Measurements from ENCODE around the gene KRT79. TPM values are rescaled to one million over a fixed set of nuclear protein-coding genes. Genes with fewer than 3 reads are reported as not detected.

Gene KRT79
- total and polyA plus RNA-seq, 2 donors (not counting 1 experiment from before 2014, with no cell fraction given) = not detected

DNA sequence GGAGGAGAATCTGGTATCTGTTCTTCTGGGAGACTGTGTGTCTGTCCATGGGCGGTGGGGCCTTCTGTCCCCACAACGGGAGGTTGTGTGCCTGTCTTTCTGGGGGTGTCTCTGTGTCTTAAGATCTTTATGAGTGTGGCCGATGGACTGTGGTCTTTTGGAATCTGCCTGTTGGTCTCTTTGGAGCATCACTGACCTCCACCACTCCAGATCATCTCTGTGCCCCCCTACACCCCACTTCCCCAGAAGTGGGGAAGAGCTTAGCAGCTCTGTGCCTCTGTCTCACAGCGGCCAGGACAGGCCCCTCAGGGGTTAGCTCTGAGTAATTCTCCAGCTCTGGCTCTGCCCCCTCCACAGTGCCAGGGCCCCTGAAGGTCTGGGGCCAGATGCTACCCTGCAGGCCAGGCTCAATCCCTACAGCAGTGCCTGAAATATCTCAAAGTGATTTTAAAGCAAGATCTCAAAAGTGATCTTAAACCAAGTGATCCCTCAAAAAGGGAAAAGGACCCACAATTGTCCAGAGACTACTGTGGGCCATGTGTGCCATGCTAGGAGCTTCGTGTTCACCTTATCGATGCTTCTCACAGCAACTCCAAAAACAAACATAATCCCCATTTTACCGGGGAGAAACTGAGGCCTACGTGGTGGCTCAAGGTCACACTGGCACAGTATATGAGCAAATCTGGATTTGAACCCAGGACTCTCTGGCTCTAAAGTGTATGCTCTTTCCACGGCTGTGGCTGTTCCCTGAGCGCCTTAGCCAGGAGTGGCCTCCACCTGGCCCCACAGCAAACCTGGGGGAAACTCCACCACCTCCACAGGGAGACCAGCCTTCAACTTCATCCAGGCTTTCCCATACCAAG lies 40.7 kb upstream of the KRT79 start:
- Histone ChIP-seq H3K36me3 (ENCODE audit: control insufficient read depth, insufficient read depth, low read length) (no peaks in the 10 kb centered on the region), H3K27ac (ENCODE audit: insufficient read depth, low read length) (peak overlapping the region; percentile 83), H3K4me1 (ENCODE audit: control insufficient read depth, extremely low read depth, insufficient read depth, low read length) (peaks cover 34% of the 10 kb centered on the region), H3K4me3 (replicated peaks in 1 of 4; ENCODE audit: control extremely low read depth in 1 of 4, insufficient read depth in 1 of 4, low read depth in 3 of 4, low read length in 4 of 4) (peak overlapping the region in 2 of 4 experiments; percentile 4 to 37), H3K9ac (ENCODE audit: insufficient read depth, low read length) (peak overlapping the region; percentile 65), H3K27me3 (ENCODE audit: control insufficient read depth, insufficient read depth, low read length) (no peaks in the 10 kb centered on the region), H3K79me2 (ENCODE audit: control insufficient read depth, insufficient read depth, low read length) (no peaks in the 10 kb centered on the region), H3K9me3 (ENCODE audit: control insufficient read depth, insufficient read depth, low read depth, low read length) (no peaks in the 10 kb centered on the region), H4K20me1 (ENCODE audit: control insufficient read depth, extremely low read depth, insufficient read depth, low read length) (no peaks in the 10 kb centered on the region), H2AFZ (ENCODE audit: low read length) (peak overlapping the region; percentile 58), H3K4me2 (ENCODE audit: extremely low read depth, insufficient read depth, low read length) (peak overlapping the region; percentile 46)
- TF ChIP-seq CTCF (conservative IDR thresholded peaks at IDR 0.05 in 1 of 2, IDR thresholded peaks at IDR 0.05 in 1 of 2; ENCODE audit: low read depth in 1 of 2, low read length in 2 of 2) = no peak
- no peak for TF ChIP-seq EZH2 (IDR thresholded peaks at IDR 0.05; ENCODE audit: low read length, missing control alignments)
- no peak for DNase-seq (ENCODE audit: low read depth in 2 of 2)

DNA sequence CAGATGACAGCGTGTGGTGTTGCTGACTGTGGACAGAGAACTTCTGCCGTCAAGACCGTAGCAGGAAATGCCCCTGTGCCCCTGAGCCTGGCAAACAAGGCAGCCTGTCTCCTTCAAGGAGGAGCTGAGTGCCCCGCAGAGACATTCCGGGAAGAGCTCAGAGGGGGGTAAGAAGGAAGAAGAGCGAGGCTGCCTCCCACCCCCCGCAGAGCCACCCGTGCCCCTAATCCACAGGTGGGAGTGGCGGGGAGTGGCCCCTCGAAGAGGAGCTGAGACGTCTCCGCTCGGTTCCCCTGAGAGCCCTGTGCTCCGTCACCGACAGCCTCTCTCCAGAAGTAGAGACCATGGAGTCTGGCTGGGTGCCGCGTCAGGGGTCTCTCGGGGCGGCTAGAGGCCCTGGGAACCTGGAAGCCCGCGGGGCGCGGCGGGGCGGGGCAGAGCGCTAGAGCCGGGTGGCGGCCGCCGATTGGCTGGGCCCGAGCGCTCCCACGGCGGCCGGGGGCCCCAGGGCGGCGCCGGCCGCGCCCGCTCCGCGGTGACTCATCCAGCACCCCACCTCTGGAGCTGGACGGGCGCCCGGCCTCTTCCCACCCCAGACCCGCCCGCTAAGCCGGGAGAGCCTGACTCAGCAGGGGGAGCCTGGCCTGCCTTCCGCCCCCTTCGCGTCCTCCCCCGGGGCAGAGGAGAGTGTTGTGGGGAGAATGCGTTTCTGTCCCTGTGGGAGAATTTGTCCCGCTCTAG lies 39.9 kb upstream of the KRT79 start:
- Histone ChIP-seq H3K27me3 (ENCODE audit: control insufficient read depth, insufficient read depth, low read length) (no peaks in the 10 kb centered on the region), H3K9me3 (ENCODE audit: control insufficient read depth, insufficient read depth, low read depth, low read length) (no peaks in the 10 kb centered on the region), H4K20me1 (ENCODE audit: control insufficient read depth, extremely low read depth, insufficient read depth, low read length) (no peaks in the 10 kb centered on the region), H3K27ac (ENCODE audit: insufficient read depth, low read length) (peak overlapping the region; percentile 83), H3K4me3 (replicated peaks in 1 of 4; ENCODE audit: control extremely low read depth in 1 of 4, insufficient read depth in 1 of 4, low read depth in 3 of 4, low read length in 4 of 4) (peak overlapping the region; percentile 5 to 57 (median 28)), H3K4me1 (ENCODE audit: control insufficient read depth, extremely low read depth, insufficient read depth, low read length) (peaks cover 34% of the 10 kb centered on the region), H3K4me2 (ENCODE audit: extremely low read depth, insufficient read depth, low read length) (peak overlapping the region; percentile 91), H3K9ac (ENCODE audit: insufficient read depth, low read length) (peak overlapping the region; percentile 65), H2AFZ (ENCODE audit: low read length) (peak overlapping the region; percentile 58), H3K79me2 (ENCODE audit: control insufficient read depth, insufficient read depth, low read length) (no peaks in the 10 kb centered on the region), H3K36me3 (ENCODE audit: control insufficient read depth, insufficient read depth, low read length) (no peaks in the 10 kb centered on the region)
- DNase-seq (ENCODE audit: low read depth in 2 of 2) = peak; percentile 88 to 92
- TF ChIP-seq CTCF (conservative IDR thresholded peaks at IDR 0.05 in 1 of 2, IDR thresholded peaks at IDR 0.05 in 1 of 2; ENCODE audit: low read depth in 1 of 2, low read length in 2 of 2) (no peak), EZH2 (IDR thresholded peaks at IDR 0.05; ENCODE audit: low read length, missing control alignments) (no peak)

DNA sequence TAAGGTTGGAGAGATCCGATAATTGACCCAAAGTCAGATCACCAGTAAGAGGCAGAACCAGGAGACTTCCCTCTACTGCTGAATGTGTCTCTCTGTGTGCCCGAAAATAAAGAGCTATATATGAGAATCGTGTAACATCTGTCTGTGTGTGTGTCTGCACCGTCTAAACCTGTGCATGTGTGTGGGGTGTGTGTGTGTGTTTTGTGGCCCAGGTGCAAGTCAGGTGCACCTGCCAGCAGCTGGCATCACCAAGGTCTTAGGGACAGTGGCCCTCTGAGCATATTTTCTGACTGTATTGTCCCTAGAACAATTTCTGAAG lies 39.4 kb upstream of the KRT79 start:
- Histone ChIP-seq H3K9ac (ENCODE audit: insufficient read depth, low read length) (peak overlapping the region; percentile 52), H3K27ac (ENCODE audit: insufficient read depth, low read length) (peak overlapping the region; percentile 75), H3K9me3 (ENCODE audit: control insufficient read depth, insufficient read depth, low read depth, low read length) (no peaks in the 10 kb centered on the region), H3K4me3 (replicated peaks in 1 of 4; ENCODE audit: control extremely low read depth in 1 of 4, insufficient read depth in 1 of 4, low read depth in 3 of 4, low read length in 4 of 4) (peak overlapping the region in 2 of 4 experiments; percentile 41 to 57), H3K27me3 (ENCODE audit: control insufficient read depth, insufficient read depth, low read length) (no peaks in the 10 kb centered on the region), H3K4me2 (ENCODE audit: extremely low read depth, insufficient read depth, low read length) (peak overlapping the region; percentile 91), H4K20me1 (ENCODE audit: control insufficient read depth, extremely low read depth, insufficient read depth, low read length) (no peaks in the 10 kb centered on the region), H3K79me2 (ENCODE audit: control insufficient read depth, insufficient read depth, low read length) (no peaks in the 10 kb centered on the region), H3K36me3 (ENCODE audit: control insufficient read depth, insufficient read depth, low read length) (no peaks in the 10 kb centered on the region), H3K4me1 (ENCODE audit: control insufficient read depth, extremely low read depth, insufficient read depth, low read length) (peaks cover 34% of the 10 kb centered on the region), H2AFZ (ENCODE audit: low read length) (no peak overlapping the region)
- no peak for TF ChIP-seq CTCF (conservative IDR thresholded peaks at IDR 0.05 in 1 of 2, IDR thresholded peaks at IDR 0.05 in 1 of 2; ENCODE audit: low read depth in 1 of 2, low read length in 2 of 2)
- no peak for DNase-seq (ENCODE audit: low read depth in 2 of 2)

All from fibroblast of lung (primary cell).